ENCODE measurements around the gene CDC42EP4.

Gene CDC42EP4

GRCh38 chr17:73311781-73312641, at the start of gene CDC42EP4:
TSS of gene CDC42EP4 (minus strand) at chr17:73312001. CDS start at chr17:73286500, 25,501 bp downstream.
- no peak for TF ChIP-seq CTCF (IDR thresholded peaks at IDR 0.05; ENCODE audit: control insufficient read depth, insufficient read depth, low read depth, low read length, missing control alignments)
- peak within 1 kb of the TSS; percentile 90 for H3K4me3 ChIP-seq (ENCODE audit: control insufficient read depth, low read depth, low read length)
- peak; percentile 62 for DNase-seq (ENCODE audit: low read depth)

DNA sequence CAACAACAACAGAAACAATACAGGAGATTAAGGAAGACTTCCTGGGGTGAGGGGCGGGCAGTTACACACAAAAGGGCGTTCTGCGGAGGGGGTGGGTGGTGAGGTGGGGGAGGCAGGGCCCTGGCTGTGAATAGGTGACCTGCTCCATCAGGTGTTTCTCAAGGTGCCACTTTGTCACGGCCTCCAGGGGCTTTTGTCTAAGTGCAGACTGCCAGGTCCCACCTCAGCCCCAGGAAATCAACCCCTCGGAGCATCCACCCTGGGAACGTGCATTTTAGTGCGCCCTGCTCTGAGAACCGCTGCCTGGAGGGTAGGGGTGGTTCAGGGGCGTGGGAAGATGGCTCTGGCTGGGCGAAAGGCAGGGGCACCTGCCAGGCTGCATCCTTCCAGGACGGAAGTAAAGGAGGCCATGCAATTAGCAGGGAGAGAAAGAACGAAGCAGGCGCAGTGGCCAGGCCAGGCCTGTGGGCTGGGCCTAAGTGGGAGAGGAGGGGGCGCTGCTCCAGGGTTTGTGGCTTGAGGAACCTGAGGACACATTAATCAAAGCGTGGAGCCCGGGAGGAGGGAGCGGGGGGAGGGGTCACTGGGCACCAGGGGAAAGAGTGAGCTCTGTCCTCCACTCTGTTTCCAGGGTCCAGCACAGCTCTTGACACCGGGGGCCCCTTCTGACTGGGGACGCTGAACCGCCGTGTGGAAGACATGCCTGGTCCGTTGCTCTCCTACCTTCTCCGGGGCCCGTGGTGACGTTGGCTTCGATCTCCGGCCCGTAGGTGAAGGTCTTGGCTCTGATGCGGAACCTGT, 49.4 kb upstream of the CDC42EP4 start:
- H3K4me3 ChIP-seq (ENCODE audit: control insufficient read depth, low read depth, low read length), result no peak overlapping the region
- no peak for DNase-seq (ENCODE audit: low read depth)
- TF ChIP-seq CTCF (IDR thresholded peaks at IDR 0.05; ENCODE audit: control insufficient read depth, insufficient read depth, low read depth, low read length, missing control alignments), result no peak

DNA sequence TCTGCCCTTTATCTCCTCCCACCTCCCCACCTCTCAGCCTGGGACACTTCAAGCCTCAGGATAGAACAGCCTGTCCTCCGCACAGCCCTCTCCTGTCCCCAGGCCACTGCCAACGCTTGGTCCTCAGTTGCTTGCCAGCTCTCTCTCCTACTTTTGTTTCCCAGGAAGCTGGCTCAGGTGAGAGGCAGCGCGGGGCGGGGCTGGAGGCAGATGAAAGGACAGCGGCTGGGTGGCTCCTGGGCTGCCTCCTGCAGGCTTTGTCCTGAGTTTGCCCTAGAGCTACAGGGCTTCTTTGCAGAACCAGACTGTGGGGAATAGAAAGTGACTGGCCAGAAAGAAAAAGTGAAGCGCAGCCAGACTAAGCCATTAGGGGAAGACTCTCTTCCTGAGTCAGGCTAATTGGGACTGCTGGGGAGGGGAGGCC, 48.2 kb upstream of the CDC42EP4 start:
- no peak for DNase-seq (ENCODE audit: low read depth)
- no peak overlapping the region for H3K4me3 ChIP-seq (ENCODE audit: control insufficient read depth, low read depth, low read length)
- TF ChIP-seq CTCF (IDR thresholded peaks at IDR 0.05; ENCODE audit: control insufficient read depth, insufficient read depth, low read depth, low read length, missing control alignments), result no peak

GRCh38 chr17:73359352-73359751, 47.6 kb upstream of the CDC42EP4 start:
- no peak for TF ChIP-seq CTCF (IDR thresholded peaks at IDR 0.05; ENCODE audit: control insufficient read depth, insufficient read depth, low read depth, low read length, missing control alignments)
- no peak for DNase-seq (ENCODE audit: low read depth)
- H3K4me3 ChIP-seq (ENCODE audit: control insufficient read depth, low read depth, low read length), result no peak overlapping the region

- DNase-seq (ENCODE audit: low read depth), result no peak
- no peak for TF ChIP-seq CTCF (IDR thresholded peaks at IDR 0.05; ENCODE audit: control insufficient read depth, insufficient read depth, low read depth, low read length, missing control alignments)
- no peak overlapping the region for H3K4me3 ChIP-seq (ENCODE audit: control insufficient read depth, low read depth, low read length)
These were observed 46.9 kb upstream of the CDC42EP4 start for GRCh38 chr17:73358668-73359067.

DNA sequence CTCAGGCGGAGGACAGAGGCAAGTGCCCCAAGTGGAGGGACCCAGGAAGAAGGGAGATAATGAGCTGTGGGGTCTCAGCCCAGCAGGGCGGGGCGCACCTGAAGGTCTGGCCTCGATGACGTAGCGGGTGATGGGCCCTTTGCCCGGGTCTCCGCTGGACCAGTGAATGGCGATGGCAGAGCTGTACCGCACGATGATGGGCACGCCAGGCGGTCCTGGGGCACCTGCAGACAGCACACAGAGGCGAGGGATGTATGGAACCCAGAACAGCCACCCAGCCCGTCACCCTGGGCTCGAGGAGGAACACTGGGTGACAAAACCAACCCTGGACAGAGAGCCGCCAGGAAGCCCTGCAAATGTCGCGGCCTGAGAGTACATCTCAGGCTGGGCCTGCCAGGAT, 46.2 kb upstream of the CDC42EP4 start:
- H3K4me3 ChIP-seq (ENCODE audit: control insufficient read depth, low read depth, low read length), result no peak overlapping the region
- DNase-seq (ENCODE audit: low read depth), result no peak
- no peak for TF ChIP-seq CTCF (IDR thresholded peaks at IDR 0.05; ENCODE audit: control insufficient read depth, insufficient read depth, low read depth, low read length, missing control alignments)
